RPMI7951 (cell line): ENCODE measurements around the gene FAHD2B. TPM values are rescaled to one million over a fixed set of nuclear protein-coding genes. Genes with fewer than 3 reads are reported as not detected.
"Not testable (repeated sequence)": the region's sequence is repeated elsewhere in the genome, so short reads cannot be mapped to it uniquely, and the experiment has no call there.

ENCODE experiments used
- DNase-seq: peaks from one replicate; pipeline ENCODE4 v3.0.0-alpha.2; 2012; ENCODE audit warnings: low read depth
- total RNA-seq: library from RNA; depleted of rRNA; stranded (reverse); fragments of >200 nt; shearing (Covaris generic); gene quantifications from 2 replicates; pipeline ENCODE4 v1.2.3, GENCODE V29; 2014; rRNA removed

Gene FAHD2B
- total RNA-seq, 1 experiment from 2014 or later = 5.0 TPM

GRCh38 chr2:97068074-97068473 is 26.6 kb downstream of the FAHD2B start:
- peak; percentile 2 for DNase-seq

- DNase-seq = no peak
Measured at GRCh38 chr2:97067279-97068004, 27.2 kb downstream of the FAHD2B start.

GRCh38 chr2:97066030-97066429 is 28.7 kb downstream of the FAHD2B start:
- not testable (repeated sequence) for DNase-seq

GRCh38 chr2:97062020-97062419 is 32.7 kb downstream of the FAHD2B start:
- DNase-seq = not testable (repeated sequence)

DNA sequence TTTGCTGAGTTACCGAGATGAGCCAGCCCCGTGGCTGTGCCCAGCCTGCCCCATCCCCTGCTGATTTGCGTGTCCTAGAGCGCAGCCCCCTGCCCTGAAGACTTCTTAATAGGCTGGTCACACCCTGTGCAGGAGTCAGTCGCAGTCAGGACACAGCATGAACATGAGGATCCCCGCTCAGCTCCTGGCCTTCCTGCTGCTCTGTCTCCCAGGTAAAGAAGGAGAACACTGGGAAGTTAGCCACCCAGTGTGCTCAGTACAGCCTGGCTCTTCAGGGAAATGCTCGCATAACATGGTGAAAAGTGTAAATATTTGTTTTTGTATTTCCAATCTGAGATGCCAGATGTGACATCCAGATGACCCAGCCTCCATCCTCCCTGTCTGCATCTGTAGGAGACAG is 34.9 kb downstream of the FAHD2B start:
- not testable (repeated sequence) for DNase-seq

- not testable (repeated sequence) for DNase-seq
Measured at GRCh38 chr2:97056150-97056549, 38.5 kb downstream of the FAHD2B start.

- DNase-seq = not testable (repeated sequence)
Measured at GRCh38 chr2:97050032-97050431, 44.6 kb downstream of the FAHD2B start.

DNA sequence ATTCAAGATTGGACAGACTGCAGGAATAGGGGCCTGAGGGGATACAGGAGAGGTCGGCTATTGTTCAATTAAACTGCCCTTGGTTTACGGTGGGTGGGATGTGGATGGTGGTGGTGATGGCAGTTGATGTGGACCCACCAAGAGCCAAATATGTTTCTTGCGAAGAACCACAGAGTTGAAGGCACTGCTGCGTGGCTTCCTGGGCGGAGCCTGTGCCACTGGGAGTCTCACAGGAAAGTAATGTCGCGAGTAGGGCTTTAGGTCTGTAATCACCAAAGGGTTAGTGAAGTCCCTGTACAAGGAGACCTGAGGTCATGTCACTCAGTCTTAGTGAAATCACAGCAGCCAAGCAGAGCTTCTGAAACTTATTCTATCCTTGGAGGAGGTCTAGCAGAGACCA is 46.2 kb downstream of the FAHD2B start:
- not testable (repeated sequence) for DNase-seq

- DNase-seq = not testable (repeated sequence)
Measured at GRCh38 chr2:97046676-97047075, 48.0 kb downstream of the FAHD2B start.

DNA sequence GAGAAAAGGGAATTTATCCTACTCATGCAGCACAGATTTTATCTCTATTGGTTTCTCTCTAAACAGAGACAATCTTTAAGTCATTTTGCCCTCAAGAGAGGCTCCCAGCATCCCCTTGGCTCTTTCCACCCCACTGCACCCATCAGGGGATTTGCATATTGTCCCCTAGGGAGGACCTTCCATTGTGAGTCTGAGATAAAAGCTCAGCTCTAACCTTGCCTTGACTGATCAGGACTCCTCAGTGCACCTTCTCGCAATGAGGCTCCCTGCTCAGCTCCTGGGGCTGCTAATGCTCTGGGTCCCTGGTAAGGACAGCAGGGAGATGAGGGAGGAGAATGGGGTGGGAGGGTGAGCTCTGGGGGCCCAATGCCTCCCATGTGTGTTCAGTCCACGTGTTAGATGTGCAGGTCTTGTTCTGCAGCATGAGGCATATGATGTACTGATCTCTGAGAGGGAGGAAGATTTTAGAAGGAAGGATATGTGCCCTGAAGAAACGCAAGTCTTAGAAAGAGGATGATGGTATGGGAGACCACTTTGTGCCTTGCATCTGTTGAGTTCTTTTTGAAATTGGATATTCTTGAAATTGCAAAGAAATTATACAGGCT is 48.7 kb downstream of the FAHD2B start:
- DNase-seq = not testable (repeated sequence)

Other genes starting within 250 kb of the FAHD2B start
- gene ANKRD39, start 236.9 kb downstream of the FAHD2B start, total RNA-seq = 20.7 and 25.8 TPM in 2 replicates
- gene SEMA4C, start 224.8 kb downstream of the FAHD2B start, total RNA-seq = 30.3 and 41.0 TPM in 2 replicates
- 0.24 TPM in 1 of 2 replicates, not detected in the other for gene FAM178B, start 108.3 kb downstream of the FAHD2B start, total RNA-seq
- 16.8 and 18.0 TPM in 2 replicates for gene ANKRD36, start 18.3 kb upstream of the FAHD2B start, total RNA-seq